Measurements from ENCODE around the gene METTL24.

Gene METTL24

GRCh38 chr6:110345025-110345424, 13.1 kb downstream of the METTL24 start:
- no peak overlapping the region for H3K27ac ChIP-seq (ENCODE audit: low read depth, low read length, poor library complexity, severe bottlenecking)
- no peak overlapping the region for H3K4me3 ChIP-seq (ENCODE audit: low read depth, low read length, poor library complexity, severe bottlenecking)
- TF ChIP-seq CTCF (IDR thresholded peaks at IDR 0.05; ENCODE audit: low read length) (no peak), EZH2 (IDR thresholded peaks at IDR 0.05; ENCODE audit: borderline replicate concordance, low read length) (no peak)
- H3K9me3 ChIP-seq (ENCODE audit: low read length): no peaks in the 10 kb centered on the region
- H3K9me2 ChIP-seq (ENCODE audit: low read depth, low read length): no peaks in the 10 kb centered on the region
- H3F3A ChIP-seq (ENCODE audit: insufficient read depth, low read length): no peaks in the 10 kb centered on the region
- H2AFZ ChIP-seq (ENCODE audit: low read length): no peak overlapping the region
- no peak overlapping the region for H3K4me2 ChIP-seq (ENCODE audit: low read length)
- H3K79me2 ChIP-seq (ENCODE audit: insufficient read depth, low read length): no peaks in the 10 kb centered on the region
- H3K9ac ChIP-seq (ENCODE audit: low read length): no peak overlapping the region
- H4K20me1 ChIP-seq (ENCODE audit: insufficient read depth, low read length): no peaks in the 10 kb centered on the region
- H3K4me1 ChIP-seq (ENCODE audit: insufficient read depth, low read length, severe bottlenecking): no peaks in the 10 kb centered on the region
- no peaks in the 10 kb centered on the region for H3K36me3 ChIP-seq (ENCODE audit: insufficient read depth, low read length)
- no peaks in the 10 kb centered on the region for H3K27me3 ChIP-seq (ENCODE audit: insufficient read depth, low read length)

GRCh38 chr6:110342759-110343158, 15.4 kb downstream of the METTL24 start:
- H3K36me3 ChIP-seq (ENCODE audit: insufficient read depth, low read length): no peaks in the 10 kb centered on the region
- no peaks in the 10 kb centered on the region for H3F3A ChIP-seq (ENCODE audit: insufficient read depth, low read length)
- no peak overlapping the region for H3K9ac ChIP-seq (ENCODE audit: low read length)
- TF ChIP-seq CTCF (IDR thresholded peaks at IDR 0.05; ENCODE audit: low read length) (no peak), EZH2 (IDR thresholded peaks at IDR 0.05; ENCODE audit: borderline replicate concordance, low read length) (no peak)
- H3K79me2 ChIP-seq (ENCODE audit: insufficient read depth, low read length): no peaks in the 10 kb centered on the region
- H3K9me3 ChIP-seq (ENCODE audit: low read length): no peaks in the 10 kb centered on the region
- no peak overlapping the region for H3K4me2 ChIP-seq (ENCODE audit: low read length)
- no peak overlapping the region for H3K27ac ChIP-seq (ENCODE audit: low read depth, low read length, poor library complexity, severe bottlenecking)
- H2AFZ ChIP-seq (ENCODE audit: low read length): no peak overlapping the region
- H3K4me3 ChIP-seq (ENCODE audit: low read depth, low read length, poor library complexity, severe bottlenecking): no peak overlapping the region
- H3K27me3 ChIP-seq (ENCODE audit: insufficient read depth, low read length): no peaks in the 10 kb centered on the region
- H3K4me1 ChIP-seq (ENCODE audit: insufficient read depth, low read length, severe bottlenecking): no peaks in the 10 kb centered on the region
- no peaks in the 10 kb centered on the region for H4K20me1 ChIP-seq (ENCODE audit: insufficient read depth, low read length)
- H3K9me2 ChIP-seq (ENCODE audit: low read depth, low read length): no peaks in the 10 kb centered on the region

- Histone ChIP-seq H3K9me2 (ENCODE audit: low read depth, low read length) (no peaks in the 10 kb centered on the region), H3K79me2 (ENCODE audit: insufficient read depth, low read length) (no peaks in the 10 kb centered on the region), H3K4me3 (ENCODE audit: low read depth, low read length, poor library complexity, severe bottlenecking) (no peak overlapping the region), H3K27ac (ENCODE audit: low read depth, low read length, poor library complexity, severe bottlenecking) (no peak overlapping the region), H3F3A (ENCODE audit: insufficient read depth, low read length) (no peaks in the 10 kb centered on the region), H3K27me3 (ENCODE audit: insufficient read depth, low read length) (no peaks in the 10 kb centered on the region), H3K4me2 (ENCODE audit: low read length) (no peak overlapping the region), H2AFZ (ENCODE audit: low read length) (no peak overlapping the region), H4K20me1 (ENCODE audit: insufficient read depth, low read length) (no peaks in the 10 kb centered on the region), H3K36me3 (ENCODE audit: insufficient read depth, low read length) (no peaks in the 10 kb centered on the region), H3K9me3 (ENCODE audit: low read length) (no peaks in the 10 kb centered on the region), H3K9ac (ENCODE audit: low read length) (no peak overlapping the region), H3K4me1 (ENCODE audit: insufficient read depth, low read length, severe bottlenecking) (no peaks in the 10 kb centered on the region)
- peak; percentile 31; the same call in 1 of the 2 replicates for TF ChIP-seq CTCF (IDR thresholded peaks at IDR 0.05; ENCODE audit: low read length)
- no peak for TF ChIP-seq EZH2 (IDR thresholded peaks at IDR 0.05; ENCODE audit: borderline replicate concordance, low read length)
Observed at GRCh38 chr6:110341663-110342596, 16.2 kb downstream of the METTL24 start.
